H9 (cell line): Measurements from ENCODE around the gene KLF14. TPM values are rescaled to one million over a fixed set of nuclear protein-coding genes. Genes with fewer than 3 reads are reported as not detected.

Source experiments
- DNase-seq: peaks from one replicate; pipeline ENCODE4 v3.0.0-alpha.2; 2017
- H2AFZ ChIP-seq: one replicate; pipeline ENCODE4 v1.6.1; 2013; ENCODE audit warnings: mild to moderate bottlenecking, low read length, control low read depth, moderate library complexity
- H2AK5ac ChIP-seq: 2 replicates; pipeline ENCODE4 v1.6.1; 2013; ENCODE audit warnings: low read length, control low read depth, mixed read lengths; ENCODE audit not compliant: insufficient read length
- H2BK120ac ChIP-seq: one replicate; pipeline ENCODE4 v1.6.1; 2013; ENCODE audit warnings: low read depth, mild to moderate bottlenecking, low read length, control low read depth, inconsistent platforms; ENCODE audit not compliant: poor library complexity, severe bottlenecking
- H2BK12ac ChIP-seq: 2 replicates; pipeline ENCODE4 v1.6.1; 2013; ENCODE audit warnings: low read length, control low read depth, mixed read lengths, low read depth; ENCODE audit not compliant: insufficient read length
- H2BK15ac ChIP-seq: 2 replicates; pipeline ENCODE4 v1.6.1; 2013; ENCODE audit warnings: low read depth, low read length, control low read depth
- H2BK20ac ChIP-seq: one replicate; pipeline ENCODE4 v1.6.1; 2013; ENCODE audit warnings: low read depth, mild to moderate bottlenecking, low read length, control low read depth, inconsistent platforms; ENCODE audit not compliant: poor library complexity, severe bottlenecking
- H2BK5ac ChIP-seq: 2 replicates; pipeline ENCODE4 v1.6.1; 2013; ENCODE audit warnings: low read length, control low read depth, mixed read lengths; ENCODE audit not compliant: insufficient read length
- H3K14ac ChIP-seq: 2 replicates; pipeline ENCODE4 v1.6.1; 2013; ENCODE audit warnings: low read length, control low read depth; ENCODE audit not compliant: insufficient read depth
- H3K18ac ChIP-seq: 2 replicates; pipeline ENCODE4 v1.6.1; 2013; ENCODE audit warnings: low read depth, mild to moderate bottlenecking, mixed read lengths, low read length, control low read depth; ENCODE audit not compliant: insufficient read length
- H3K23ac ChIP-seq: 2 replicates; pipeline ENCODE4 v1.6.1; 2013; ENCODE audit warnings: low read length, control low read depth, mixed read lengths, low read depth; ENCODE audit not compliant: insufficient read length
- H3K23me2 ChIP-seq: 2 replicates; pipeline ENCODE4 v1.6.1; 2013; ENCODE audit warnings: low read depth, mild to moderate bottlenecking, mixed read lengths, low read length, control low read depth; ENCODE audit not compliant: insufficient read length, poor library complexity, severe bottlenecking
- H3K27ac ChIP-seq: 2 replicates; pipeline ENCODE4 v1.5.1; 2013; ENCODE audit warnings: low read length, control low read depth, mixed read lengths, low read depth; ENCODE audit not compliant: insufficient read length
- H3K27me3 ChIP-seq: 2 replicates; pipeline ENCODE4 v1.6.1; 2013; ENCODE audit warnings: low read length, control low read depth, inconsistent platforms; ENCODE audit not compliant: insufficient read depth
- H3K4ac ChIP-seq: 2 replicates; pipeline ENCODE4 v1.6.1; 2013; ENCODE audit warnings: low read depth, mild to moderate bottlenecking, control low read depth, inconsistent platforms, low read length, moderate library complexity
- H3K4me1 ChIP-seq: 2 replicates; pipeline ENCODE4 v1.6.1; 2013; ENCODE audit warnings: low read length, control low read depth, inconsistent platforms; ENCODE audit not compliant: insufficient read depth
- H3K4me2 ChIP-seq: 2 replicates; pipeline ENCODE4 v1.6.1; 2013; ENCODE audit warnings: low read length, control low read depth, mixed read lengths; ENCODE audit not compliant: insufficient read length, insufficient read depth
- H3K56ac ChIP-seq: 2 replicates; pipeline ENCODE4 v1.6.1; 2013; ENCODE audit warnings: low read depth, mild to moderate bottlenecking, mixed read lengths, low read length, control low read depth; ENCODE audit not compliant: insufficient read length
- H3K79me1 ChIP-seq: 2 replicates; pipeline ENCODE4 v1.6.1; 2013; ENCODE audit warnings: low read depth, mild to moderate bottlenecking, moderate library complexity, low read length, control low read depth, inconsistent platforms; ENCODE audit not compliant: insufficient read depth, poor library complexity, severe bottlenecking
- H3K79me2 ChIP-seq: 2 replicates; pipeline ENCODE4 v1.6.1; 2013; ENCODE audit warnings: low read length, control low read depth, inconsistent platforms; ENCODE audit not compliant: insufficient read depth
- H3K9ac ChIP-seq: 2 replicates; pipeline ENCODE4 v1.6.1; 2013; ENCODE audit warnings: low read length, control low read depth, mixed read lengths; ENCODE audit not compliant: insufficient read length; ENCODE audit errors: extremely low read depth
- H3K9me3 ChIP-seq: one replicate; pipeline ENCODE4 v1.6.1; 2013; ENCODE audit warnings: low read depth, low read length, inconsistent platforms; ENCODE audit not compliant: control insufficient read depth
- H3T11ph ChIP-seq: one replicate; pipeline ENCODE4 v1.6.1; 2013; ENCODE audit warnings: mild to moderate bottlenecking, low read length, control low read depth, inconsistent platforms
- H4K20me1 ChIP-seq: one replicate; pipeline ENCODE4 v1.6.1; 2013; ENCODE audit not compliant: control insufficient read depth, insufficient read length, insufficient read depth
- H4K5ac ChIP-seq: 2 replicates; pipeline ENCODE4 v1.6.1; 2013; ENCODE audit warnings: low read depth, mild to moderate bottlenecking, mixed read lengths, low read length, control low read depth; ENCODE audit not compliant: insufficient read length
- H4K8ac ChIP-seq: replicated peaks from 2 replicates; pipeline ENCODE4 v1.6.1; 2013; ENCODE audit warnings: low read length, control low read depth, mixed read lengths, low read depth; ENCODE audit not compliant: insufficient read length
- H4K91ac ChIP-seq: 2 replicates; pipeline ENCODE4 v1.6.1; 2013; ENCODE audit warnings: low read depth, mild to moderate bottlenecking, moderate library complexity, mixed read lengths, low read length, control low read depth; ENCODE audit not compliant: insufficient read length
- H3K27ac Mint-ChIP-seq, 3 experiments: 2 replicates in 2 of 3; 3 replicates in 1 of 3; pipeline ENCODE4 v1.8.0; 2020 to 2021; ENCODE audit warnings: mixed read lengths in 3 of 3, mild to moderate bottlenecking in 1 of 3, moderate library complexity in 1 of 3
- H3K27me3 Mint-ChIP-seq: 2 replicates; pipeline ENCODE4 v1.8.0; 2021; ENCODE audit warnings: low read depth, mild to moderate bottlenecking, moderate library complexity, mixed read lengths
- H3K36me3 Mint-ChIP-seq, 3 experiments: 2 replicates in 2 of 3; 3 replicates in 1 of 3; pipeline ENCODE4 v1.8.0; 2020 to 2021; ENCODE audit warnings: low read depth in 3 of 3, mixed read lengths in 3 of 3; ENCODE audit not compliant: insufficient read depth in 1 of 3
- H3K4me1 Mint-ChIP-seq, 2 experiments: 2 replicates each; pipeline ENCODE4 v1.8.0; 2020; ENCODE audit warnings: mixed read lengths in 2 of 2
- H3K4me3 Mint-ChIP-seq, 2 experiments: 2 replicates in 1 of 2; 3 replicates in 1 of 2; pipeline ENCODE4 v1.8.0; 2020 to 2021; ENCODE audit warnings: mild to moderate bottlenecking in 2 of 2, mixed read lengths in 2 of 2, moderate library complexity in 1 of 2
- H3K9me3 Mint-ChIP-seq, 2 experiments: 2 replicates in 1 of 2; 3 replicates in 1 of 2; pipeline ENCODE4 v1.8.0; 2020; ENCODE audit warnings: mild to moderate bottlenecking in 2 of 2, mixed read lengths in 2 of 2, moderate library complexity in 1 of 2
- CTCF ChIP-seq: fragments of 200-600 bp; sonication (generic); conservative IDR thresholded peaks from 3 replicates; pipeline ENCODE4 v1.8.0; 2021; ENCODE audit warnings: antibody characterized with exemption, mild to moderate bottlenecking
- WGBS: extraction: QIAGEN DNeasy Blood & Tissue Kit; methylation state at CpG from one replicate; pipeline ENCODE4 v1.1.7; 2013; ENCODE audit warnings: missing lambda C conversion rate, low lambda C conversion rate, mixed read lengths; ENCODE audit not compliant: insufficient read length; ENCODE audit errors: extremely low coverage; 5-methylcytosine and 5-hydroxymethylcytosine counted together
- total RNA-seq: library from RNA; stranded (reverse); gene quantifications from 2 replicates; pipeline ENCODE4 v1.2.1, GENCODE V29; 2021

Gene KLF14
- total RNA-seq, 1 experiment from 2014 or later: not detected

- DNase-seq: no peak
- H3K14ac ChIP-seq: no peak overlapping the region
- H3K27me3 Mint-ChIP-seq: no peaks in the 10 kb centered on the region; the same call in 1 of the 2 replicates
- H3K23me2 ChIP-seq: no peaks in the 10 kb centered on the region
- H3K79me1 ChIP-seq: no peaks in the 10 kb centered on the region
- no peak overlapping the region for H4K91ac ChIP-seq
- H3K79me2 ChIP-seq: no peaks in the 10 kb centered on the region
- TF ChIP-seq CTCF: no peak
- H2AK5ac ChIP-seq: no peak overlapping the region
- H3K4ac ChIP-seq: no peak overlapping the region
- H3K9ac ChIP-seq: no peak overlapping the region
- H2BK12ac ChIP-seq: no peak overlapping the region
- peaks cover 0 to 8% (median 4%) of the 10 kb centered on the region in 3 experiments; a peak in 3 of 7 replicates for H3K36me3 Mint-ChIP-seq
- H3T11ph ChIP-seq: no peak overlapping the region
- no peak overlapping the region for H4K5ac ChIP-seq
- H3K9me3 ChIP-seq: peaks cover 13% of the 10 kb centered on the region
- H3K23ac ChIP-seq: no peak overlapping the region
- peaks cover 10 to 13% of the 10 kb centered on the region in 2 experiments for H3K9me3 Mint-ChIP-seq
- H3K4me1 Mint-ChIP-seq: no peaks in the 10 kb centered on the region
- no peaks in the 10 kb centered on the region for H4K20me1 ChIP-seq
- no peak overlapping the region for H2AFZ ChIP-seq
- H3K18ac ChIP-seq: no peak overlapping the region
- no peak overlapping the region for H3K27ac Mint-ChIP-seq
- no peak overlapping the region for H3K27ac ChIP-seq
- H2BK20ac ChIP-seq: no peak overlapping the region
- H3K4me1 ChIP-seq: no peaks in the 10 kb centered on the region
- no peak overlapping the region for H2BK5ac ChIP-seq
- H3K4me3 Mint-ChIP-seq: no peak overlapping the region
- H3K4me2 ChIP-seq: no peak overlapping the region
- H3K56ac ChIP-seq: no peak overlapping the region
- no peak overlapping the region for H2BK15ac ChIP-seq
- no CpG with 5 or more reads among the region's 1 CpG for WGBS
- H2BK120ac ChIP-seq: no peak overlapping the region
- H3K27me3 ChIP-seq: no peaks in the 10 kb centered on the region
- no peak overlapping the region for H4K8ac ChIP-seq
Observed at GRCh38 chr7:130689683-130690082, 44.3 kb downstream of the KLF14 start.
